ENCODE data around the gene LASP1NB.
"Not testable (repeated sequence)": the region's sequence is repeated elsewhere in the genome, so short reads cannot be mapped to it uniquely, and the experiment has no call there.

Gene LASP1NB

GRCh38 chr17:38911081-38911730, 14.2 kb upstream of the LASP1NB start:
- H3K9me3 ChIP-seq (ENCODE audit: control insufficient read depth, low read depth, low read length), result no peaks in the 10 kb centered on the region
- H3K9ac ChIP-seq (ENCODE audit: low read length), result no peak overlapping the region
- no peaks in the 10 kb centered on the region for H3K27me3 ChIP-seq (ENCODE audit: control insufficient read depth, insufficient read depth, low read length)
- H3K36me3 ChIP-seq (ENCODE audit: control insufficient read depth, low read depth, low read length), result peaks cover 15% of the 10 kb centered on the region
- peaks cover 5% of the 10 kb centered on the region for H3K4me1 ChIP-seq (ENCODE audit: control insufficient read depth, low read depth, low read length)
- H3K4me3 ChIP-seq (ENCODE audit: low read length), result no peak overlapping the region
- H3K27ac ChIP-seq (ENCODE audit: low read length), result no peak overlapping the region

DNA sequence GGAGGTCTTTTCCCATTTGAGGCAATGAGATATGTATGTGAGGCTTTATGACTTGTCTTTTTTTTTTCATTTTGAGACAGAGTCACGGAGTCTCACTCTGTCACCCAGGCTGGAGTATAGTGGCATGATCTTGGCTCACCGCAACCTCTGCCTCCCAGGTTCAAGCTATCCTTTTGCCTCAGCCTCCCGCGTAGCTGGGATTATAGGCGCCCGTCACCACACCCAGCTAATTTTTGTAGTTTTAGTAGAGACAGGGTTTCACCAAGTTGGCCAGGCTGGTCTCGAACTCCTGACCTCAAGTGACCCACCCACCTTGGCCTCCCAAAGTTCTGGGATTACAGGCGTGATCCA, 13.7 kb upstream of the LASP1NB start:
- H3K4me1 ChIP-seq (ENCODE audit: control insufficient read depth, low read depth, low read length); H3K27ac ChIP-seq (ENCODE audit: low read length); H3K9ac ChIP-seq (ENCODE audit: low read length); H3K9me3 ChIP-seq (ENCODE audit: control insufficient read depth, low read depth, low read length); H3K4me3 ChIP-seq (ENCODE audit: low read length); H3K27me3 ChIP-seq (ENCODE audit: control insufficient read depth, insufficient read depth, low read length): not testable (repeated sequence)
- H3K36me3 ChIP-seq (ENCODE audit: control insufficient read depth, low read depth, low read length), result peaks cover 15% of the 10 kb centered on the region

DNA sequence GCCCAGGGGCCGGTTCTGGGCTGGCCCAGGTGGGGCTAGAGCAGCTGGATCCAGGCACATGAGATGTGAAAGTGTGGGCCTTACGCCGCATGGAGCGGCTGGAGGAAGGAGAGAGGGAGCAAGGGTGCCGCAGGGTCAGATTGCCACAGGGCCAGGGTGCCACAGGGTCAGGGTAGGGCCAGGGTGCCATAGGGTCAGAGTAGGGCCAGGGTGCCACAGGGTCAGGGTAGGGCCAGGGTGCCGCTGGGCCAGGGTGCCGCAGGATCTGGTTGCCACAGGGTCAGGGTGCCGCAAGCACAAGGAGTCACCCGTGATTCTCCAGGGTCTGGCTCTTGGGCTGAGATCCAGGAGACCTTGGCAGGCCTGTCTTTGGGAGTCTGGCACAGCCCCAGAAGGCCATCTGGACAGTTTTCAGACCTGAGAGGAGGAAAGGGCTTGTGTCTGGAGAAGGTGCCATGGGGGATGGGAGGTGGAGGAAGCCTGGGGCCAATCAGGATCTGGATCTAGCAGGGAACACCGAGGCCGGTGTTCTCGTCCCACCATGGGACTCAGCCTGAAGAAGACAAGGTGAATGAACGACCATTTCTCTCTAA, 13.1 kb upstream of the LASP1NB start:
- Histone ChIP-seq H3K4me1 (ENCODE audit: control insufficient read depth, low read depth, low read length) (peaks cover 5% of the 10 kb centered on the region), H3K27me3 (ENCODE audit: control insufficient read depth, insufficient read depth, low read length) (no peaks in the 10 kb centered on the region), H3K9ac (ENCODE audit: low read length) (no peak overlapping the region), H3K4me3 (ENCODE audit: low read length) (no peak overlapping the region), H3K27ac (ENCODE audit: low read length) (no peak overlapping the region), H3K36me3 (ENCODE audit: control insufficient read depth, low read depth, low read length) (peaks cover 15% of the 10 kb centered on the region), H3K9me3 (ENCODE audit: control insufficient read depth, low read depth, low read length) (no peaks in the 10 kb centered on the region)

GRCh38 chr17:38914741-38915638, 10.4 kb upstream of the LASP1NB start:
- no peaks in the 10 kb centered on the region for H3K27me3 ChIP-seq (ENCODE audit: control insufficient read depth, insufficient read depth, low read length)
- H3K9ac ChIP-seq (ENCODE audit: low read length), result no peak overlapping the region
- no peaks in the 10 kb centered on the region for H3K4me1 ChIP-seq (ENCODE audit: control insufficient read depth, low read depth, low read length)
- no peaks in the 10 kb centered on the region for H3K9me3 ChIP-seq (ENCODE audit: control insufficient read depth, low read depth, low read length)
- H3K36me3 ChIP-seq (ENCODE audit: control insufficient read depth, low read depth, low read length), result peaks cover 20% of the 10 kb centered on the region
- H3K27ac ChIP-seq (ENCODE audit: low read length), result no peak overlapping the region
- H3K4me3 ChIP-seq (ENCODE audit: low read length), result no peak overlapping the region

GRCh38 chr17:38915639-38915995, 9.8 kb upstream of the LASP1NB start:
- Histone ChIP-seq H3K27ac (ENCODE audit: low read length) (no peak overlapping the region), H3K4me1 (ENCODE audit: control insufficient read depth, low read depth, low read length) (no peaks in the 10 kb centered on the region), H3K9me3 (ENCODE audit: control insufficient read depth, low read depth, low read length) (no peaks in the 10 kb centered on the region), H3K9ac (ENCODE audit: low read length) (no peak overlapping the region), H3K27me3 (ENCODE audit: control insufficient read depth, insufficient read depth, low read length) (no peaks in the 10 kb centered on the region), H3K36me3 (ENCODE audit: control insufficient read depth, low read depth, low read length) (peaks cover 20% of the 10 kb centered on the region), H3K4me3 (ENCODE audit: low read length) (no peak overlapping the region)

DNA sequence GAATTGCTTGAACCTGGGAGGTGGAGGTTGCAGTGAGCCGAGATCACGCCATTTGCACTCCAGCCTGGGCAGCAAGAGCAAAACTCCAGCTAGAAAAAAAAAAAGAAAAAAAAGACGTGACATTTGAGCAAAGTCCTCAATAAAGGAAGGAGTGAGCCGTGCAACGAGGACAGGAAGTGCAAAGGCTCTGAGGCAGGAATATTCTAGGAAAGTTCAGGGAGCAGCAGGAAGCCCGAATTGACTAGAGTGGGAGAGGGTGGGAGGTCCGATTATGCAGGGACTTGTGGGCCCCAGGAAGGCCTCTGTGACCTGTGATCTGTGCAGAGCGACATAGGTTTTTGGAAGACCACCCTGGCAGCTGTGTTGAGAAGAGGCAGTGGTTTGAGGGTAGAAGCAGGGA, 8.6 kb upstream of the LASP1NB start:
- Histone ChIP-seq H3K9ac (ENCODE audit: low read length) (no peak overlapping the region), H3K4me1 (ENCODE audit: control insufficient read depth, low read depth, low read length) (no peaks in the 10 kb centered on the region), H3K9me3 (ENCODE audit: control insufficient read depth, low read depth, low read length) (no peaks in the 10 kb centered on the region), H3K4me3 (ENCODE audit: low read length) (no peak overlapping the region), H3K27ac (ENCODE audit: low read length) (no peak overlapping the region), H3K27me3 (ENCODE audit: control insufficient read depth, insufficient read depth, low read length) (no peaks in the 10 kb centered on the region), H3K36me3 (ENCODE audit: control insufficient read depth, low read depth, low read length) (peaks cover 20% of the 10 kb centered on the region)

DNA sequence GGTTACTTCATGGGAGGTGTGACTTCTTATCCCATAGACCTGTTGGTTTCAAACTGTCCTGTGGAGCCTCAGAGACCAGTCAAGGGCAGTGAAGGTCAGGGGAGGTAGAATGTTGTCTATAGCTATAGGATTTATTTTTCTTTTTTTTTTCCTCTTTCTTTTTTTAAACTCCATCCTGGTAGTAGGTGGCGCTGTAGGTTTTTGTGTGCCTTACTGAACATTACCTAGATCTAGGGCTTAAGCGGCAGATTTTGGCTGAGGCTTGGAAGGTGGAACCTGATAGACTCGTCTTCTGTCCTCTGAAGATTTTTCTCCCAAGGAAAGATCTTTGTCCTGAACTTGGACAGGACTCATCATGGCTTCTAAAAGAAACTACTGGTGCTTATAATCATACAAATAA, 8.2 kb upstream of the LASP1NB start:
- Histone ChIP-seq H3K27me3 (ENCODE audit: control insufficient read depth, insufficient read depth, low read length) (no peaks in the 10 kb centered on the region), H3K4me1 (ENCODE audit: control insufficient read depth, low read depth, low read length) (peaks cover 2% of the 10 kb centered on the region), H3K9me3 (ENCODE audit: control insufficient read depth, low read depth, low read length) (no peaks in the 10 kb centered on the region), H3K27ac (ENCODE audit: low read length) (no peak overlapping the region), H3K4me3 (ENCODE audit: low read length) (no peak overlapping the region), H3K9ac (ENCODE audit: low read length) (no peak overlapping the region), H3K36me3 (ENCODE audit: control insufficient read depth, low read depth, low read length) (peaks cover 20% of the 10 kb centered on the region)

DNA sequence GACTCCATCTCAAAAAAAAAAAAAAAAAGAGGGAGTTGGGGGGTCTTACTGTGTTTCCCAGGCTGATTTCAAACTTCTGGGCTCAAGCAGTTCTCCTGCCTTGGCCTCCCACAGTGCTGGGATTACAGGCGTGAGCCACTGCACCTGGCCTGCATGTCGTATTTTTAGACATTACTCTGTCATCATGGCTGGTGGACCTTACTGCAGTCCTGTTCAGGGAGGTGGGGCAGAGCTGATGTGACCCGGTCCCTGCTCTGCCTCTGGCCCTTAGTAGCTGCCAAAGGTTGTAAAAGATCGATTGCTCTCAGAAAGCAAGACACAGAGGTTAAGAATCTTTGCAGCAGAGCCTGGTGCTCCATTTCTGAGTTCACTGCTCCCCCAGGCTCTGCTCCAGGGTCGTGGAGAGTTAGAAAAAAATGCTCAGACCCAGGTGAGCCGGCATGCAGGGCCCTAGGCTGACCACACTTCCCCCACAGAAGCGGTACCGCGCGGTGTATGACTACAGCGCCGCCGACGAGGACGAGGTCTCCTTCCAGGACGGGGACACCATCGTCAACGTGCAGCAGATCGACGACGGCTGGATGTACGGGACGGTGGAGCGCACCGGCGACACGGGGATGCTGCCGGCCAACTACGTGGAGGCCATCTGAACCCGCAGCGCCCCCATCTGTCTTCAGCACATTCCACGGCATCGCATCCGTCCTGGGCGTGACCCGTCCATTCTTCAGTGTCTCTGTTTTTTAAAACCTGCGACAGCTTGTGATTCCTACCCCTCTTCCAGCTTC, 7.1 kb upstream of the LASP1NB start:
- Histone ChIP-seq H3K4me3 (ENCODE audit: low read length) (no peak overlapping the region), H3K27me3 (ENCODE audit: control insufficient read depth, insufficient read depth, low read length) (no peaks in the 10 kb centered on the region), H3K27ac (ENCODE audit: low read length) (no peak overlapping the region), H3K36me3 (ENCODE audit: control insufficient read depth, low read depth, low read length) (peaks cover 20% of the 10 kb centered on the region), H3K9me3 (ENCODE audit: control insufficient read depth, low read depth, low read length) (no peaks in the 10 kb centered on the region), H3K9ac (ENCODE audit: low read length) (no peak overlapping the region), H3K4me1 (ENCODE audit: control insufficient read depth, low read depth, low read length) (peaks cover 11% of the 10 kb centered on the region)

- Histone ChIP-seq H3K27me3 (ENCODE audit: control insufficient read depth, insufficient read depth, low read length) (no peaks in the 10 kb centered on the region), H3K36me3 (ENCODE audit: control insufficient read depth, low read depth, low read length) (peaks cover 20% of the 10 kb centered on the region), H3K9ac (ENCODE audit: low read length) (no peak overlapping the region), H3K4me3 (ENCODE audit: low read length) (no peak overlapping the region), H3K4me1 (ENCODE audit: control insufficient read depth, low read depth, low read length) (peaks cover 11% of the 10 kb centered on the region), H3K27ac (ENCODE audit: low read length) (no peak overlapping the region), H3K9me3 (ENCODE audit: control insufficient read depth, low read depth, low read length) (no peaks in the 10 kb centered on the region)
Measured at GRCh38 chr17:38918916-38919315, 6.5 kb upstream of the LASP1NB start.

DNA sequence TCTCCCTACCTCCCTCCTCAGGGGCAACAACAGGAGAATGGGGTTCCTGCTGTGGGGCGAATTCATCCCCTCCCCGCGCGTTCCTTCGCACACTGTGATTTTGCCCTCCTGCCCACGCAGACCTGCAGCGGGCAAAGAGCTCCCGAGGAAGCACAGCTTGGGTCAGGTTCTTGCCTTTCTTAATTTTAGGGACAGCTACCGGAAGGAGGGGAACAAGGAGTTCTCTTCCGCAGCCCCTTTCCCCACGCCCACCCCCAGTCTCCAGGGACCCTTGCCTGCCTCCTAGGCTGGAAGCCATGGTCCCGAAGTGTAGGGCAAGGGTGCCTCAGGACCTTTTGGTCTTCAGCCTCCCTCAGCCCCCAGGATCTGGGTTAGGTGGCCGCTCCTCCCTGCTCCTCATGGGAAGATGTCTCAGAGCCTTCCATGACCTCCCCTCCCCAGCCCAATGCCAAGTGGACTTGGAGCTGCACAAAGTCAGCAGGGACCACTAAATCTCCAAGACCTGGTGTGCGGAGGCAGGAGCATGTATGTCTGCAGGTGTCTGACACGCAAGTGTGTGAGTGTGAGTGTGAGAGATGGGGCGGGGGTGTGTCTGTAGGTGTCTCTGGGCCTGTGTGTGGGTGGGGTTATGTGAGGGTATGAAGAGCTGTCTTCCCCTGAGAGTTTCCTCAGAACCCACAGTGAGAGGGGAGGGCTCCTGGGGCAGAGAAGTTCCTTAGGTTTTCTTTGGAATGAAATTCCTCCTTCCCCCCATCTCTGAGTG, 5.9 kb upstream of the LASP1NB start:
- Histone ChIP-seq H3K27ac (ENCODE audit: low read length) (no peak overlapping the region), H3K9ac (ENCODE audit: low read length) (no peak overlapping the region), H3K36me3 (ENCODE audit: control insufficient read depth, low read depth, low read length) (peaks cover 18% of the 10 kb centered on the region), H3K4me3 (ENCODE audit: low read length) (no peak overlapping the region), H3K27me3 (ENCODE audit: control insufficient read depth, insufficient read depth, low read length) (no peaks in the 10 kb centered on the region), H3K9me3 (ENCODE audit: control insufficient read depth, low read depth, low read length) (no peaks in the 10 kb centered on the region), H3K4me1 (ENCODE audit: control insufficient read depth, low read depth, low read length) (peaks cover 11% of the 10 kb centered on the region)
